HG02870 (cell line): ENCODE data around the gene LIPM.
"Not testable (repeated sequence)": the region's sequence is repeated elsewhere in the genome, so short reads cannot be mapped to it uniquely, and the experiment has no call there.

Source experiments
- ATAC-seq: cut with Tn5 transposase; IDR thresholded peaks from one replicate; pipeline ENCODE4 v1.9.1; 2021; ENCODE audit warnings: mild to moderate bottlenecking, moderate library complexity; ENCODE audit not compliant: unreplicated experiment

Gene LIPM

GRCh38 chr10:88837632-88838031, 35.1 kb downstream of the LIPM start:
- ATAC-seq: not testable (repeated sequence)

GRCh38 chr10:88838766-88839350, 36.3 kb downstream of the LIPM start:
- no peak for ATAC-seq

- ATAC-seq: no peak
Observed at GRCh38 chr10:88840104-88840503, 37.6 kb downstream of the LIPM start.

- ATAC-seq: no peak
Observed at GRCh38 chr10:88840881-88841280, 38.4 kb downstream of the LIPM start.

GRCh38 chr10:88841316-88842111, 39.0 kb downstream of the LIPM start:
- no peak for ATAC-seq

- ATAC-seq: no peak
Observed at GRCh38 chr10:88843171-88843570, 40.6 kb downstream of the LIPM start.

GRCh38 chr10:88848499-88848898, 46.0 kb downstream of the LIPM start:
- no peak for ATAC-seq

GRCh38 chr10:88849234-88849633, 46.7 kb downstream of the LIPM start:
- no peak for ATAC-seq

GRCh38 chr10:88850712-88851111, 48.2 kb downstream of the LIPM start:
- ATAC-seq: no peak

- no peak for ATAC-seq
Observed at GRCh38 chr10:88851706-88852105, 49.2 kb downstream of the LIPM start, which contains the start of gene ANKRD22. ANKRD22 (minus strand) TSS chr10:88851844; CDS start chr10:88851607, 237 bp downstream.

- ATAC-seq: no peak
Observed at GRCh38 chr10:88852327-88852726, 49.8 kb downstream of the LIPM start.

GRCh38 chr10:88853155-88853881, 50.8 kb downstream of the LIPM start:
- ATAC-seq: no peak

- no peak for ATAC-seq
Observed at GRCh38 chr10:88854684-88855083, 52.2 kb downstream of the LIPM start.

- ATAC-seq: no peak
Observed at GRCh38 chr10:88857831-88858230, 55.3 kb downstream of the LIPM start.

GRCh38 chr10:88858491-88858890, 56.0 kb downstream of the LIPM start:
- no peak for ATAC-seq

GRCh38 chr10:88861036-88861435, 58.5 kb downstream of the LIPM start:
- no peak for ATAC-seq

- ATAC-seq: no peak
Observed at GRCh38 chr10:88865281-88865876, 62.8 kb downstream of the LIPM start.

- no peak for ATAC-seq
Observed at GRCh38 chr10:88866454-88866853, 63.9 kb downstream of the LIPM start.

GRCh38 chr10:88870089-88870488, 67.6 kb downstream of the LIPM start:
- no peak for ATAC-seq
